HUES6 (cell line): ENCODE results near the gene H1-8.

Experiments used
- H3K27ac ChIP-seq: 2 replicates; pipeline ENCODE4 v1.7.0; 2013; ENCODE audit warnings: low read depth, mild to moderate bottlenecking, low read length, inconsistent platforms
- H3K27me3 ChIP-seq: 2 replicates; pipeline ENCODE4 v1.6.1; 2013; ENCODE audit warnings: low read length; ENCODE audit not compliant: control insufficient read depth, insufficient read depth
- H3K36me3 ChIP-seq: 2 replicates; pipeline ENCODE4 v1.6.1; 2013; ENCODE audit warnings: low read length; ENCODE audit not compliant: control insufficient read depth, insufficient read depth
- H3K4me1 ChIP-seq: 2 replicates; pipeline ENCODE4 v1.6.1; 2013; ENCODE audit warnings: low read length; ENCODE audit not compliant: control insufficient read depth, insufficient read depth
- H3K4me3 ChIP-seq: 2 replicates; pipeline ENCODE4 v1.5.1; 2013; ENCODE audit warnings: low read depth, low read length
- H3K9ac ChIP-seq: one replicate; pipeline ENCODE4 v1.6.1; 2013; ENCODE audit warnings: mild to moderate bottlenecking, low read length
- H3K9me3 ChIP-seq: 2 replicates; pipeline ENCODE4 v1.6.1; 2013; ENCODE audit warnings: low read depth, low read length; ENCODE audit not compliant: control insufficient read depth, insufficient read depth

The H1-8 gene

GRCh38 chr3:129525341-129525968 is 17.5 kb upstream of the H1-8 start:
- Histone ChIP-seq H3K9me3 (no peaks in the 10 kb centered on the region), H3K9ac (no peak overlapping the region), H3K4me3 (no peak overlapping the region), H3K36me3 (no peaks in the 10 kb centered on the region), H3K4me1 (peaks cover 19% of the 10 kb centered on the region), H3K27ac (no peak overlapping the region), H3K27me3 (no peaks in the 10 kb centered on the region)

DNA sequence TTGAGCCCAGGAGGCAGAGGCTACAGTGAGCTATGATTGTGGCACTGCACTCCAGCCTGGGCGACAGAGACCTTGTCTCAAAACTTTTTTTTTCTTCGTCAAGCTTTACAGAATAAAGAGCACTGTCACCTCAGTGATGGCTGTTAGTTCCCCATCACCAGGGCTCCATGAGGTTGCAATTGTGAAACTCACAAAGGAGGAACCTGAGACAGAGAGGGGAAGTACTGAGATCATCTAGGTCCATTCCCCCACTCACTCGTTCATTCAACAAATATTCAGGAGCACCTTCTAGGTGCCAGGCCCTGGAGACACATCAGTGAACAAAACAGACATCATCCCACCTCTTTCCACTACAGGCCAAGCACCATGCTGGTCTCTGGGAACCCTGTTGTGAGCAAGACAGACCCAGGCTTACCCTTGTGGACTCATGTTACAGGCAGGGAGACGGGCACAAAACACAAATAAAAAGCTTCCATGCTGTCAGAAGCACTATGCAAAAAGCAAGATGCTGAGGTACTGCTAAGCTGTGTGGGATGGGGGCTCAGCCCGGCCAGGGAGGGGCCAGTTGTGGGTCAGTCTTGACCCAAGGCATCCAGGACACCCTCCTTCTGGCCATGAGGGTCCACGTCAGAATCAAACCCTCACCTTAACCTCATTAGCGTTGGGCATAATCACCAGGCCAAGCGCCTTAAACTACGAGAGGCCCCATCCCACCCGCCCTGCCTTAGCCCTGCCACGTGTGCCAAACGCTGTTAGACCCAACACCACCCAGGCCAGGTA is 16.7 kb upstream of the H1-8 start:
- no peaks in the 10 kb centered on the region for H3K9me3 ChIP-seq
- no peak overlapping the region for H3K9ac ChIP-seq
- no peaks in the 10 kb centered on the region for H3K36me3 ChIP-seq
- no peaks in the 10 kb centered on the region for H3K27me3 ChIP-seq
- H3K27ac ChIP-seq: no peak overlapping the region
- peaks cover 25% of the 10 kb centered on the region for H3K4me1 ChIP-seq
- H3K4me3 ChIP-seq: no peak overlapping the region

- Histone ChIP-seq H3K36me3 (no peaks in the 10 kb centered on the region), H3K27me3 (no peaks in the 10 kb centered on the region), H3K27ac (no peak overlapping the region), H3K4me3 (no peak overlapping the region), H3K9me3 (no peaks in the 10 kb centered on the region), H3K9ac (no peak overlapping the region), H3K4me1 (peaks cover 24% of the 10 kb centered on the region)
Measured at GRCh38 chr3:129527262-129527661, 15.7 kb upstream of the H1-8 start.

GRCh38 chr3:129528589-129529100 is 14.3 kb upstream of the H1-8 start, which contains the start of gene RHO:
Gene RHO (plus strand): TSS chr3:129528639. CDS start chr3:129528734, 95 bp downstream.
- H3K27ac ChIP-seq: no peak within 1 kb of the TSS
- H3K27me3 ChIP-seq: no peaks in the 10 kb centered on the region
- H3K36me3 ChIP-seq: no peaks in the 10 kb centered on the region
- no peak within 1 kb of the TSS for H3K4me3 ChIP-seq
- no peak within 1 kb of the TSS for H3K9ac ChIP-seq
- peaks cover 24% of the 10 kb centered on the region for H3K4me1 ChIP-seq
- no peaks in the 10 kb centered on the region for H3K9me3 ChIP-seq

DNA sequence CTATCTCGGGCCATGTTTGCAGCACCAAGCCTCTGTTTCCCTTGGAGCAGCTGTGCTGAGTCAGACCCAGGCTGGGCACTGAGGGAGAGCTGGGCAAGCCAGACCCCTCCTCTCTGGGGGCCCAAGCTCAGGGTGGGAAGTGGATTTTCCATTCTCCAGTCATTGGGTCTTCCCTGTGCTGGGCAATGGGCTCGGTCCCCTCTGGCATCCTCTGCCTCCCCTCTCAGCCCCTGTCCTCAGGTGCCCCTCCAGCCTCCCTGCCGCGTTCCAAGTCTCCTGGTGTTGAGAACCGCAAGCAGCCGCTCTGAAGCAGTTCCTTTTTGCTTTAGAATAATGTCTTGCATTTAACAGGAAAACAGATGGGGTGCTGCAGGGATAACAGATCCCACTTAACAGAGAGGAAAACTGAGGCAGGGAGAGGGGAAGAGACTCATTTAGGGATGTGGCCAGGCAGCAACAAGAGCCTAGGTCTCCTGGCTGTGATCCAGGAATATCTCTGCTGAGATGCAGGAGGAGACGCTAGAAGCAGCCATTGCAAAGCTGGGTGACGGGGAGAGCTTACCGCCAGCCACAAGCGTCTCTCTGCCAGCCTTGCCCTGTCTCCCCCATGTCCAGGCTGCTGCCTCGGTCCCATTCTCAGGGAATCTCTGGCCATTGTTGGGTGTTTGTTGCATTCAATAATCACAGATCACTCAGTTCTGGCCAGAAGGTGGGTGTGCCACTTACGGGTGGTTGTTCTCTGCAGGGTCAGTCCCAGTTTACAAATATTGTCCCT is 13.4 kb upstream of the H1-8 start:
- no peaks in the 10 kb centered on the region for H3K9me3 ChIP-seq
- H3K9ac ChIP-seq: no peak overlapping the region
- no peaks in the 10 kb centered on the region for H3K27me3 ChIP-seq
- H3K4me3 ChIP-seq: no peak overlapping the region
- H3K4me1 ChIP-seq: peaks cover 33% of the 10 kb centered on the region
- no peaks in the 10 kb centered on the region for H3K36me3 ChIP-seq
- no peak overlapping the region for H3K27ac ChIP-seq

GRCh38 chr3:129530251-129530791 is 12.7 kb upstream of the H1-8 start:
- Histone ChIP-seq H3K4me1 (peaks cover 40% of the 10 kb centered on the region), H3K27ac (no peak overlapping the region), H3K27me3 (no peaks in the 10 kb centered on the region), H3K9ac (no peak overlapping the region), H3K9me3 (no peaks in the 10 kb centered on the region; the same call in 1 of the 2 replicates), H3K36me3 (no peaks in the 10 kb centered on the region), H3K4me3 (no peak overlapping the region)

- Histone ChIP-seq H3K4me3 (no peak overlapping the region), H3K9me3 (no peaks in the 10 kb centered on the region; the same call in 1 of the 2 replicates), H3K27me3 (no peaks in the 10 kb centered on the region), H3K27ac (no peak overlapping the region), H3K36me3 (no peaks in the 10 kb centered on the region), H3K4me1 (peaks cover 40% of the 10 kb centered on the region), H3K9ac (no peak overlapping the region)
Measured at GRCh38 chr3:129530821-129531220, 12.2 kb upstream of the H1-8 start.

GRCh38 chr3:129531699-129532098 is 11.3 kb upstream of the H1-8 start:
- Histone ChIP-seq H3K27me3 (no peaks in the 10 kb centered on the region), H3K9ac (no peak overlapping the region), H3K4me3 (no peak overlapping the region), H3K9me3 (no peaks in the 10 kb centered on the region; the same call in 1 of the 2 replicates), H3K27ac (no peak overlapping the region), H3K4me1 (peaks cover 40% of the 10 kb centered on the region), H3K36me3 (no peaks in the 10 kb centered on the region)

DNA sequence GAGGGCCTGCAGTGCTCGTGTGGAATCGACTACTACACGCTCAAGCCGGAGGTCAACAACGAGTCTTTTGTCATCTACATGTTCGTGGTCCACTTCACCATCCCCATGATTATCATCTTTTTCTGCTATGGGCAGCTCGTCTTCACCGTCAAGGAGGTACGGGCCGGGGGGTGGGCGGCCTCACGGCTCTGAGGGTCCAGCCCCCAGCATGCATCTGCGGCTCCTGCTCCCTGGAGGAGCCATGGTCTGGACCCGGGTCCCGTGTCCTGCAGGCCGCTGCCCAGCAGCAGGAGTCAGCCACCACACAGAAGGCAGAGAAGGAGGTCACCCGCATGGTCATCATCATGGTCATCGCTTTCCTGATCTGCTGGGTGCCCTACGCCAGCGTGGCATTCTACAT is 10.7 kb upstream of the H1-8 start:
- Histone ChIP-seq H3K4me3 (no peak overlapping the region), H3K36me3 (no peaks in the 10 kb centered on the region), H3K4me1 (peaks cover 43% of the 10 kb centered on the region), H3K9me3 (no peaks in the 10 kb centered on the region; the same call in 1 of the 2 replicates), H3K27ac (no peak overlapping the region), H3K9ac (no peak overlapping the region), H3K27me3 (no peaks in the 10 kb centered on the region)

DNA sequence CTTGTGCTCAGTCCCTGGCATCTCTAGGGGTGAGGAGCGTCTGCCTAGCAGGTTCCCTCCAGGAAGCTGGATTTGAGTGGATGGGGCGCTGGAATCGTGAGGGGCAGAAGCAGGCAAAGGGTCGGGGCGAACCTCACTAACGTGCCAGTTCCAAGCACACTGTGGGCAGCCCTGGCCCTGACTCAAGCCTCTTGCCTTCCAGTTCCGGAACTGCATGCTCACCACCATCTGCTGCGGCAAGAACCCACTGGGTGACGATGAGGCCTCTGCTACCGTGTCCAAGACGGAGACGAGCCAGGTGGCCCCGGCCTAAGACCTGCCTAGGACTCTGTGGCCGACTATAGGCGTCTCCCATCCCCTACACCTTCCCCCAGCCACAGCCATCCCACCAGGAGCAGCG is 9.6 kb upstream of the H1-8 start:
- Histone ChIP-seq H3K27ac (no peak overlapping the region), H3K4me3 (no peak overlapping the region), H3K4me1 (peaks cover 43% of the 10 kb centered on the region), H3K9me3 (no peaks in the 10 kb centered on the region; the same call in 1 of the 2 replicates), H3K36me3 (no peaks in the 10 kb centered on the region), H3K9ac (no peak overlapping the region), H3K27me3 (no peaks in the 10 kb centered on the region)
